ENCODE data around the gene SIX6. TPM values are rescaled to one million over a fixed set of nuclear protein-coding genes. Genes with fewer than 3 reads are reported as not detected.
A peak's percentile ranks its signal among the peaks of the same experiment; 100 is the strongest.

The SIX6 gene
- total RNA-seq, 1 experiment from 2014 or later: not detected

GRCh38 chr14:60514741-60515491, 6.0 kb downstream of the SIX6 start:
- H3K4me2 ChIP-seq: peak overlapping the region; percentile 67
- POLR2A ChIA-PET (ENCODE audit: unreplicated experiment): no interaction called here

GRCh38 chr14:60515511-60516289, 6.8 kb downstream of the SIX6 start:
- Histone ChIP-seq H3K36me3 (ENCODE audit: low read depth) (no peaks in the 10 kb centered on the region), H2AFZ (no peak overlapping the region), H3K27me3 (ENCODE audit: insufficient read depth, low read depth) (peaks cover 18% of the 10 kb centered on the region), H3K4me1 (replicated peaks; ENCODE audit: insufficient read depth) (no peaks in the 10 kb centered on the region), H3K4me3 (no peak overlapping the region), H3K4me2 (no peak overlapping the region), H3K9me3 (ENCODE audit: insufficient read depth, low read depth) (no peaks in the 10 kb centered on the region), H3K9me2 (ENCODE audit: insufficient read depth) (no peaks in the 10 kb centered on the region), H3K79me2 (ENCODE audit: low read depth) (no peaks in the 10 kb centered on the region), H3F3A (ENCODE audit: insufficient read depth, low read depth) (no peaks in the 10 kb centered on the region), H3K27ac (no peak overlapping the region), H4K20me1 (ENCODE audit: insufficient read depth) (no peaks in the 10 kb centered on the region)
- BruUV-seq (replicated peaks): no TSS peak
- POLR2A ChIA-PET (ENCODE audit: unreplicated experiment): no interaction called here
- CTCF ChIA-PET: no interaction called here
- intact Hi-C loops (cut with micrococcal nuclease; ENCODE audit: unreplicated experiment): no loop called here
- DNase-seq: no peak
- TF ChIP-seq CTCF (conservative IDR thresholded peaks at IDR 0.05): no peak
- TF ChIP-seq EZH2 (IDR thresholded peaks at IDR 0.05; ENCODE audit: low read depth): no peak

More at GRCh38 chr14:60514741-60515491, 6.0 kb downstream of the SIX6 start:
- peak overlapping the region; percentile 43; the same call in 1 of the 2 replicates for H3K4me3 ChIP-seq
- no peaks in the 10 kb centered on the region for H3K79me2 ChIP-seq (ENCODE audit: low read depth)
- peaks cover 18% of the 10 kb centered on the region for H3K27me3 ChIP-seq (ENCODE audit: insufficient read depth, low read depth)
- no peaks in the 10 kb centered on the region for H3K36me3 ChIP-seq (ENCODE audit: low read depth)
- DNase-seq: peak in 1 of 2 experiments; percentile 28
- no peak overlapping the region for H3K27ac ChIP-seq
- no peaks in the 10 kb centered on the region for H4K20me1 ChIP-seq (ENCODE audit: insufficient read depth)
- TF ChIP-seq CTCF (conservative IDR thresholded peaks at IDR 0.05) (no peak), EZH2 (IDR thresholded peaks at IDR 0.05; ENCODE audit: low read depth) (no peak)
- no peaks in the 10 kb centered on the region for H3K9me2 ChIP-seq (ENCODE audit: insufficient read depth)
- no peaks in the 10 kb centered on the region for H3K4me1 ChIP-seq (replicated peaks; ENCODE audit: insufficient read depth)
- CTCF ChIA-PET: interaction anchor here (0.7 kb wide), 1 partner anchor 165 kb away, joined by 3 read pairs; no protein-coding TSS in a partner anchor
- intact Hi-C loops (cut with micrococcal nuclease; ENCODE audit: unreplicated experiment): no loop called here
- H3F3A ChIP-seq (ENCODE audit: insufficient read depth, low read depth): no peaks in the 10 kb centered on the region
- no peaks in the 10 kb centered on the region for H3K9me3 ChIP-seq (ENCODE audit: insufficient read depth, low read depth)
- H2AFZ ChIP-seq: peak overlapping the region; percentile 35
- no TSS peak for BruUV-seq (replicated peaks)

GRCh38 chr14:60532442-60532841, 23.5 kb downstream of the SIX6 start:
- POLR2A ChIA-PET (ENCODE audit: unreplicated experiment): no interaction called here
- no peak for TF ChIP-seq EZH2 (IDR thresholded peaks at IDR 0.05; ENCODE audit: low read depth)
- TF ChIP-seq CTCF (conservative IDR thresholded peaks at IDR 0.05): no peak
- no peak overlapping the region for H2AFZ ChIP-seq

More at GRCh38 chr14:60532442-60532841, 23.5 kb downstream of the SIX6 start:
- Histone ChIP-seq H3K4me1 (replicated peaks; ENCODE audit: insufficient read depth) (no peaks in the 10 kb centered on the region), H3K4me2 (no peak overlapping the region), H3K4me3 (no peak overlapping the region), H3K79me2 (ENCODE audit: low read depth) (no peaks in the 10 kb centered on the region), H3K9me2 (ENCODE audit: insufficient read depth) (no peaks in the 10 kb centered on the region; the same call in 1 of the 2 replicates), H3K27ac (no peak overlapping the region), H4K20me1 (ENCODE audit: insufficient read depth) (no peaks in the 10 kb centered on the region), H3K9me3 (ENCODE audit: insufficient read depth, low read depth) (0 out of 2 replicates have a peak, but pooled peaks cover 4% of the 10 kb centered on the region), H3F3A (ENCODE audit: insufficient read depth, low read depth) (no peaks in the 10 kb centered on the region), H3K36me3 (ENCODE audit: low read depth) (no peaks in the 10 kb centered on the region), H3K27me3 (ENCODE audit: insufficient read depth, low read depth) (no peaks in the 10 kb centered on the region)
- no peak for DNase-seq
- CTCF ChIA-PET: no interaction called here
- no TSS peak for BruUV-seq (replicated peaks)
- intact Hi-C loops (cut with micrococcal nuclease; ENCODE audit: unreplicated experiment): no loop called here
